SK-N-SH treated with all-trans-retinoic acid at 6 μM for 48 hours (cell line): ENCODE measurements around the gene WDR7.

ENCODE experiments used
- ARNTL ChIP-seq: fragments of 450-650 bp; formaldehyde crosslinking; IDR thresholded peaks from 2 replicates; pipeline ENCODE4 v1.5.0; 2020; ENCODE audit warnings: low read depth, mild to moderate bottlenecking, moderate library complexity, borderline replicate concordance
- OSR1 ChIP-seq: fragments of 250-450 bp; sonication (Bioruptor Pico); IDR thresholded peaks from 2 replicates; pipeline ENCODE4 v1.8.0; 2022; ENCODE audit warnings: moderate library complexity, mild to moderate bottlenecking, inconsistent platforms
- RARB ChIP-seq: fragments of 250-450 bp; sonication (Bioruptor Pico); IDR thresholded peaks from 2 replicates; pipeline ENCODE4 v1.8.0; 2021; ENCODE audit warnings: mild to moderate bottlenecking, moderate library complexity
- TF ChIP-seq, protein P1 (sequence below): fragments of 250-450 bp; sonication (Bioruptor Pico); IDR thresholded peaks from 2 replicates; pipeline ENCODE4 v1.5.1; 2020; ENCODE audit warnings: low read depth, mild to moderate bottlenecking, moderate library complexity
- TF ChIP-seq, protein P2 (sequence below): fragments of 250-450 bp; sonication (Bioruptor Pico); IDR thresholded peaks from 2 replicates; pipeline ENCODE4 v1.8.0; 2021; ENCODE audit warnings: low read depth, mild to moderate bottlenecking, moderate library complexity, borderline replicate concordance
- TF ChIP-seq, protein P3 (sequence below): fragments of 250-450 bp; sonication (Bioruptor Pico); IDR thresholded peaks from 2 replicates; pipeline ENCODE4 v1.8.0; 2020; ENCODE audit warnings: mild to moderate bottlenecking, moderate library complexity, borderline replicate concordance

DNA sequence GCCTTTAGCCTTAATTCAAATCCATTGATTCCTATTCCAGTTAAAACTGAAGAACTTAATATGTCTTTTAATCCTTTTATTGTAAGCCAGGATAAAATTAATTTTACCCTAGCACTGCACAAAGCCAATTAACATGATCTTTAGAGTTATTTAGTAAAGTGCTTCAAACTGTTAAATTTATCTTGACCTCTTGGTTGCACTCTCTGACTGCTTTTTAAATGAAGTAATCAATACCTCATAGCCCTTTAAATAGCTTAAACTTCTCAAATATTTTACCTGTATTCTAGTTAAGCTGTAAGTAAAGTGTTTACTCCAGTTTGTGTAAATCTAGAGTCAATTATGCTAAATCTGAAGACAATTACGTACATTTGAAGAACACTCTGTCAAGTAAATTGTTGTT is 221.0 kb downstream of the WDR7 start:
- TF ChIP-seq OSR1 (CRISPR knock-in tag) (no peak), ARNTL (CRISPR knock-in tag) (no peak), RARB (no peak)
- TF ChIP-seq, protein P1, sequence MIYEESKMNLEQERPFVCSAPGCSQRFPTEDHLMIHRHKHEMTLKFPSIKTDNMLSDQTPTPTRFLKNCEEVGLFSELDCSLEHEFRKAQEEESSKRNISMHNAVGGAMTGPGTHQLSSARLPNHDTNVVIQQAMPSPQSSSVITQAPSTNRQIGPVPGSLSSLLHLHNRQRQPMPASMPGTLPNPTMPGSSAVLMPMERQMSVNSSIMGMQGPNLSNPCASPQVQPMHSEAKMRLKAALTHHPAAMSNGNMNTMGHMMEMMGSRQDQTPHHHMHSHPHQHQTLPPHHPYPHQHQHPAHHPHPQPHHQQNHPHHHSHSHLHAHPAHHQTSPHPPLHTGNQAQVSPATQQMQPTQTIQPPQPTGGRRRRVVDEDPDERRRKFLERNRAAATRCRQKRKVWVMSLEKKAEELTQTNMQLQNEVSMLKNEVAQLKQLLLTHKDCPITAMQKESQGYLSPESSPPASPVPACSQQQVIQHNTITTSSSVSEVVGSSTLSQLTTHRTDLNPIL: no peak
- TF ChIP-seq, protein P2, sequence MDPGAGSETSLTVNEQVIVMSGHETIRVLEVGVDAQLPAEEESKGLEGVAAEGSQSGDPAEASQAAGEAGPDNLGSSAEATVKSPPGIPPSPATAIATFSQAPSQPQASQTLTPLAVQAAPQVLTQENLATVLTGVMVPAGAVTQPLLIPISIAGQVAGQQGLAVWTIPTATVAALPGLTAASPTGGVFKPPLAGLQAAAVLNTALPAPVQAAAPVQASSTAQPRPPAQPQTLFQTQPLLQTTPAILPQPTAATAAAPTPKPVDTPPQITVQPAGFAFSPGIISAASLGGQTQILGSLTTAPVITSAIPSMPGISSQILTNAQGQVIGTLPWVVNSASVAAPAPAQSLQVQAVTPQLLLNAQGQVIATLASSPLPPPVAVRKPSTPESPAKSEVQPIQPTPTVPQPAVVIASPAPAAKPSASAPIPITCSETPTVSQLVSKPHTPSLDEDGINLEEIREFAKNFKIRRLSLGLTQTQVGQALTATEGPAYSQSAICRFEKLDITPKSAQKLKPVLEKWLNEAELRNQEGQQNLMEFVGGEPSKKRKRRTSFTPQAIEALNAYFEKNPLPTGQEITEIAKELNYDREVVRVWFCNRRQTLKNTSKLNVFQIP (CRISPR knock-in tag): no peak
- TF ChIP-seq, protein P3, sequence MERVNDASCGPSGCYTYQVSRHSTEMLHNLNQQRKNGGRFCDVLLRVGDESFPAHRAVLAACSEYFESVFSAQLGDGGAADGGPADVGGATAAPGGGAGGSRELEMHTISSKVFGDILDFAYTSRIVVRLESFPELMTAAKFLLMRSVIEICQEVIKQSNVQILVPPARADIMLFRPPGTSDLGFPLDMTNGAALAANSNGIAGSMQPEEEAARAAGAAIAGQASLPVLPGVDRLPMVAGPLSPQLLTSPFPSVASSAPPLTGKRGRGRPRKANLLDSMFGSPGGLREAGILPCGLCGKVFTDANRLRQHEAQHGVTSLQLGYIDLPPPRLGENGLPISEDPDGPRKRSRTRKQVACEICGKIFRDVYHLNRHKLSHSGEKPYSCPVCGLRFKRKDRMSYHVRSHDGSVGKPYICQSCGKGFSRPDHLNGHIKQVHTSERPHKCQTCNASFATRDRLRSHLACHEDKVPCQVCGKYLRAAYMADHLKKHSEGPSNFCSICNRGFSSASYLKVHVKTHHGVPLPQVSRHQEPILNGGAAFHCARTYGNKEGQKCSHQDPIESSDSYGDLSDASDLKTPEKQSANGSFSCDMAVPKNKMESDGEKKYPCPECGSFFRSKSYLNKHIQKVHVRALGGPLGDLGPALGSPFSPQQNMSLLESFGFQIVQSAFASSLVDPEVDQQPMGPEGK (CRISPR knock-in tag): no peak
